ENCODE results near the gene AGBL4. TPM values are rescaled to one million over a fixed set of nuclear protein-coding genes. Genes with fewer than 3 reads are reported as not detected.

The AGBL4 gene
- total and polyA plus RNA-seq, 8 donors: 0.32 to 1.3 (median 0.87) TPM

DNA sequence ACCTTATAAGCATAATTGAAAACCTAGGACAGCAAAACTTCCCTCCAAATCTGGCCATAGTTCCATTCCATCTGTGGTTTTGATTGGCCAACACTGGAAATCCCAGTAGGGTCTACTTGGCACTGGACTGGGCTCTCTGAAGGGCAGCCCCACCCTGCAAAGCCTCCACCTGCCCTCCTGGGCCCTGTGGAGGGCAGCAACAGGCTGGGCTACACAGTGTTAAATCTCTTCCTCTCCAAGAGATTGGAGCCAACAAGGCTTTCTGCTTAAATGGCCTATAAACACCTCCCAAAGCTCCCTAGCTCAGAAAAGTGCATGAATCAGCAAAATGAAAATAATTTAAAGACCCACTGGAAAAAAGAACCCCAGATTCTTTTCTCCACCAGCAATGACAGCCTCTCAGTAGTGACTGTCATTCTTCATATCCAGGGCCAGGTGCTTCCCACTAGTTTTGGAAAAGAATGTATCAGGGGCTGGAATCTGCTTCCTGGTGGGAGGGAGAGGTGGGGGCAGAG, 1305.6 kb downstream of the AGBL4 start:
- no peak overlapping the region for H3K27ac ChIP-seq
- no peaks in the 10 kb centered on the region for H3K9me3 ChIP-seq
- no peak for TF ChIP-seq CTCF (IDR thresholded peaks at IDR 0.05)
- intact Hi-C loops (cut with DNase I): no loop called here
- ATAC-seq (peak; percentile 25), DNase-seq (no peak)
- no peak overlapping the region for H3K4me3 ChIP-seq
- no peaks in the 10 kb centered on the region for H3K36me3 ChIP-seq
- no peaks in the 10 kb centered on the region for H3K27me3 ChIP-seq
- peaks cover 0 to 5% of the 10 kb centered on the region in 2 donors for H3K4me1 ChIP-seq

DNA sequence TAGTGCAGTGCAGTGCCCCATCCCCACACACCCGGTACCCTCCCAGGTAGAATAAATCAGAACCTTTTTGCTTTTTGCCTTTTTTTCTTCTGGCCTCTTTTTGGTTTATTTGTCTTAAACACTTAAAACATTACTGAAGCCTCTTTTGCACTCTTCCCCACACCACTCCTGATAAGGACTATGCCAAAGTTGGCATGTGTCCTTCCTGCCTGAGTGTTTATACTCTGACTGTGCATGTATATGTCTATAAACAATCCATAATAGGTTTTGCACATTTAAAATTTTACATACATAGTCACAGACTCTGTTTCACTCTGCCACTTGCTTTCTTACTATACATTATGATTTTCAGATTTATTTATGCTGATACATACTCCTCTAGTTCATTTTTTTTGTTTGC, 1306.7 kb downstream of the AGBL4 start:
- Histone ChIP-seq H3K27me3 (no peaks in the 10 kb centered on the region), H3K36me3 (no peaks in the 10 kb centered on the region), H3K4me3 (no peak overlapping the region), H3K27ac (no peak overlapping the region), H3K4me1 (peaks cover 0 to 5% of the 10 kb centered on the region in 2 donors), H3K9me3 (no peaks in the 10 kb centered on the region)
- no peak for DNase-seq
- ATAC-seq: peak; percentile 54
- intact Hi-C loops (cut with DNase I): no loop called here
- TF ChIP-seq CTCF (IDR thresholded peaks at IDR 0.05): no peak

- Histone ChIP-seq H3K4me3 (no peak overlapping the region), H3K9me3 (no peaks in the 10 kb centered on the region), H3K4me1 (peaks cover 0 to 5% of the 10 kb centered on the region in 2 donors), H3K27ac (no peak overlapping the region), H3K36me3 (no peaks in the 10 kb centered on the region), H3K27me3 (no peaks in the 10 kb centered on the region)
- no peak for DNase-seq
- no peak for TF ChIP-seq CTCF (IDR thresholded peaks at IDR 0.05)
- no peak for ATAC-seq
- intact Hi-C loops (cut with DNase I): no loop called here
These were observed 1307.8 kb downstream of the AGBL4 start for GRCh38 chr1:48715921-48716320.

DNA sequence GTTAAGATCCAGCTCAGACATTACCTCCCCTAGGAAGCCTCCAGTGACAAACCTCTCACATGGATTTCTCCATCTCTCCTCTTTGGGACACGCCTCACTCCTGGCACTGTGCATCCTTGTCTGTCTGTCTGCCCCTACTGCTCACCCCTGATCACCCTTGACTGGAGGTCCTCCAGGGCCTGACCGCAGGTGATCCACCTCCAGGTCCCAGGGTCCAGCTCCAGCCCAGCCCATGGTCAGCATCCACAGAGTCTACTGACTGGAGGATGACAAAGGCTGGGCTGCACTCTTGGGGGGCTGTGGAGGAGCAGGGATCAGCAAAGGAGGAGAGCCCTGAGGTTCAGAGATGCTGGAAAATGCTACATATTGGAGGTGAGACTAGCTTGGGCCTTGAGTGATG, 1312.8 kb downstream of the AGBL4 start:
- TF ChIP-seq CTCF (IDR thresholded peaks at IDR 0.05): no peak
- no peaks in the 10 kb centered on the region for H3K27me3 ChIP-seq
- ATAC-seq: no peak

DNA sequence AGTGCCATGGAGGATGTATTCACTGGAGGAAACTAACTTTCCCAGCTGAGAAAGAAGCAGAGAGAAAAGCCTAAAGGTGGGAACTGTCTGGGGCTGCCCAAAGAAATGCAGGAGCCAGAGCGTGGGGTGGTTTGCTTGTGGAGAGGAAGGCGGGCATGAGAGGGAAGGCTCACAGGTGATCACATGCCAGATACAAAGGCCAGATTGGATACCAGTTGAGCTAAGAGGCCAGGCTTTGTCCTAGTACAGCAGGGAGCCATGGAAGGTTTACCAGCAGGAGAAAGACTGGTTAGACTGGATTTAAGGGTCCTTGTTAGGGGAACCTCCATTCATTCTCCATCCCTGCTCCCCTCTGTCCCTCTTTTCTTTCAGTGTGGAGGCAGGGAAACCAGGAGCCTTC, 1313.4 kb downstream of the AGBL4 start:
- no peaks in the 10 kb centered on the region for H3K36me3 ChIP-seq
- TF ChIP-seq CTCF (IDR thresholded peaks at IDR 0.05): no peak
- DNase-seq (no peak), ATAC-seq (no peak)
- no peaks in the 10 kb centered on the region for H3K4me1 ChIP-seq
- no peak overlapping the region for H3K27ac ChIP-seq
- no peak overlapping the region for H3K4me3 ChIP-seq
- no peaks in the 10 kb centered on the region for H3K27me3 ChIP-seq
- intact Hi-C loops (cut with DNase I): no loop called here
- H3K9me3 ChIP-seq: no peaks in the 10 kb centered on the region

More for the DNA sequence above, 1312.8 kb downstream of the AGBL4 start:
- intact Hi-C loops (cut with DNase I): no loop called here
- Histone ChIP-seq H3K4me3 (no peak overlapping the region), H3K27ac (no peak overlapping the region), H3K4me1 (peaks cover 0 to 4% of the 10 kb centered on the region in 2 donors), H3K36me3 (no peaks in the 10 kb centered on the region), H3K9me3 (no peaks in the 10 kb centered on the region)
- no peak for DNase-seq
